Posterior vena cava (tissue), 2 donors: ENCODE data around the gene TSPYL1. TPM values are rescaled to one million over a fixed set of nuclear protein-coding genes. Genes with fewer than 3 reads are reported as not detected.
"Not testable (repeated sequence)": the region's sequence is repeated elsewhere in the genome, so short reads cannot be mapped to it uniquely, and the experiment has no call there.

Source experiments
- DNase-seq: peaks from one replicate; pipeline ENCODE4 v3.0.0-alpha.2; 2020; ENCODE audit warnings: low spot score
- intact Hi-C, 2 donors: fragments of 100-400 bp; cut with DNase I; formaldehyde crosslinking; loops; one replicate each; pipeline versions ENCODE4 v1.14.1 to v1.14.2; 2022 to 2023
- total RNA-seq, 2 donors: library from RNA; stranded (reverse); fragmentation: NEBNext Ultra II Directional; extraction: Animal tissue kit (Norgen Biotek cat#: 25700); gene quantifications; one replicate each; pipeline ENCODE4 v1.2.1, GENCODE V29; 2021
- donor health status: DM: yes; HTN: yes; CAD: no.
- donor health status: DM: yes; HTN: yes; CAD: no.

Gene TSPYL1
- total RNA-seq, 2 donors from 2014 or later = 67.7 to 80.3 TPM

- intact Hi-C loops = no loop called here
Measured at GRCh38 chr6:116301104-116301503, 21.4 kb upstream of the TSPYL1 start.

GRCh38 chr6:116300566-116300965 lies 20.8 kb upstream of the TSPYL1 start:
- no peak for DNase-seq
- intact Hi-C loops = no loop called here

More at GRCh38 chr6:116301104-116301503, 21.4 kb upstream of the TSPYL1 start:
- no peak for DNase-seq

GRCh38 chr6:116298973-116299372 lies 19.2 kb upstream of the TSPYL1 start:
- intact Hi-C loops = no loop called here
- DNase-seq = no peak

GRCh38 chr6:116298273-116298672 lies 18.5 kb upstream of the TSPYL1 start:
- no peak for DNase-seq
- intact Hi-C loops = no loop called here

GRCh38 chr6:116292553-116292952 lies 12.8 kb upstream of the TSPYL1 start:
- intact Hi-C loops = no loop called here
- no peak for DNase-seq

GRCh38 chr6:116291701-116292396 lies 12.1 kb upstream of the TSPYL1 start:
- DNase-seq = no peak

GRCh38 chr6:116290799-116291198 lies 11.1 kb upstream of the TSPYL1 start:
- DNase-seq = no peak
- intact Hi-C loops = no loop called here

More at GRCh38 chr6:116291701-116292396, 12.1 kb upstream of the TSPYL1 start:
- intact Hi-C loops = no loop called here

GRCh38 chr6:116289876-116290275 lies 10.1 kb upstream of the TSPYL1 start:
- intact Hi-C loops = loop anchor here in 1 of 2 donors (5.0 kb wide), 1 partner anchor 242 kb away; no protein-coding TSS in a partner anchor
- DNase-seq = no peak

- DNase-seq = no peak
Measured at GRCh38 chr6:116287689-116288282, 8.1 kb upstream of the TSPYL1 start.

GRCh38 chr6:116286773-116287358 lies 7.1 kb upstream of the TSPYL1 start:
- no peak for DNase-seq
- intact Hi-C loops = loop anchor here in 1 of 2 donors (5.0 kb wide), 1 partner anchor 245 kb away; no protein-coding TSS in a partner anchor

More at GRCh38 chr6:116287689-116288282, 8.1 kb upstream of the TSPYL1 start:
- intact Hi-C loops = loop anchor here in 1 of 2 donors (5.0 kb wide), 1 partner anchor 245 kb away; no protein-coding TSS in a partner anchor

- DNase-seq = not testable (repeated sequence)
- intact Hi-C loops = loop anchor here in 1 of 2 donors (5.0 kb wide), 1 partner anchor 247 kb away; no protein-coding TSS in a partner anchor
Measured at GRCh38 chr6:116284984-116285383, 5.3 kb upstream of the TSPYL1 start.

- intact Hi-C loops = no loop called here
- DNase-seq = no peak
Measured at GRCh38 chr6:116283191-116283590, 3.5 kb upstream of the TSPYL1 start.

- DNase-seq = no peak
- intact Hi-C loops = no loop called here
Measured at GRCh38 chr6:116282698-116283097, 3.0 kb upstream of the TSPYL1 start.

GRCh38 chr6:116280933-116281316 lies 1.2 kb upstream of the TSPYL1 start:
- intact Hi-C loops = no loop called here
- DNase-seq = no peak

GRCh38 chr6:116280161-116280932 lies 617 bp upstream of the TSPYL1 start:
- intact Hi-C loops = no loop called here
- DNase-seq = no peak

- DNase-seq = peak; percentile 82
- intact Hi-C loops = loop anchor here in 1 of 2 donors (10.0 kb wide), 1 partner anchor 256 kb away; no protein-coding TSS in a partner anchor
Measured at GRCh38 chr6:116278854-116279231, 887 bp downstream of the TSPYL1 start.

GRCh38 chr6:116278481-116278829 lies 1.3 kb downstream of the TSPYL1 start:
- intact Hi-C loops = loop anchor here in 1 of 2 donors (10.0 kb wide), 1 partner anchor 256 kb away; no protein-coding TSS in a partner anchor
- no peak for DNase-seq

GRCh38 chr6:116277124-116277523 lies 2.6 kb downstream of the TSPYL1 start:
- no peak for DNase-seq
- intact Hi-C loops = loop anchor here in 1 of 2 donors (10.0 kb wide), 1 partner anchor 258 kb away; no protein-coding TSS in a partner anchor

GRCh38 chr6:116271149-116271708 lies 8.5 kb downstream of the TSPYL1 start:
- intact Hi-C loops = loop anchor here in 1 of 2 donors (10.0 kb wide), 1 partner anchor 264 kb away; no protein-coding TSS in a partner anchor

More at GRCh38 chr6:116271149-116271708, 8.5 kb downstream of the TSPYL1 start:
- DNase-seq = no peak
